A673 (cell line): ENCODE results near the gene SH3D19. TPM values are rescaled to one million over a fixed set of nuclear protein-coding genes. Genes with fewer than 3 reads are reported as not detected.
"Not testable (repeated sequence)": the region's sequence is repeated elsewhere in the genome, so short reads cannot be mapped to it uniquely, and the experiment has no call there.

Experiments used
- BruUV-seq: library from RNA; stranded (reverse); fragments of 400-500 nt; replicated peaks from 2 replicates; lab custom pipeline; 2021; lab: Mats Ljungman, UMichigan
- CTCF ChIA-PET: fragments of 300-600 bp; sonication (Branson Sonifier 250); formaldehyde crosslinking; loops from one replicate; lab custom pipeline; 2022; ENCODE audit warnings: antibody characterized with exemption; lab: Charles Lee
- POLR2A ChIA-PET: fragments of 300-600 bp; sonication (Branson Sonifier 250); formaldehyde crosslinking; loops from one replicate; lab custom pipeline; 2022; ENCODE audit warnings: antibody characterized with exemption; ENCODE audit not compliant: low non-redundant PET; lab: Charles Lee
- DNase-seq: peaks from one replicate; pipeline ENCODE4 v3.0.0-alpha.2; 2015; ENCODE audit warnings: low spot score
- H3K27ac ChIP-seq: fragments of 200-600 bp; sonication (generic); 2 replicates; pipeline ENCODE4 v1.5.1; 2016; ENCODE audit warnings: mixed run types, low read depth, mild to moderate bottlenecking, mixed read lengths, antibody characterized with exemption, low read length; ENCODE audit not compliant: poor library complexity, severe bottlenecking
- H3K27me3 ChIP-seq: fragments of 200-600 bp; sonication (generic); replicated peaks from 2 replicates; pipeline ENCODE4 v1.6.1; 2017; ENCODE audit warnings: mixed run types, low read depth, mild to moderate bottlenecking, mixed read lengths, antibody characterized with exemption, low read length; ENCODE audit not compliant: insufficient read depth, poor library complexity
- H3K36me3 ChIP-seq: fragments of 200-600 bp; sonication (generic); 2 replicates; pipeline ENCODE4 v1.6.1; 2016; ENCODE audit warnings: mixed run types, mild to moderate bottlenecking, mixed read lengths, antibody characterized with exemption, low read length; ENCODE audit not compliant: insufficient read depth, poor library complexity, severe bottlenecking
- H3K4me1 ChIP-seq: fragments of 200-600 bp; sonication (generic); 2 replicates; pipeline ENCODE4 v1.6.1; 2017; ENCODE audit warnings: mixed run types, mild to moderate bottlenecking, mixed read lengths, antibody characterized with exemption, low read length; ENCODE audit not compliant: insufficient read depth, poor library complexity, severe bottlenecking
- H3K4me3 ChIP-seq: fragments of 200-600 bp; sonication (generic); 2 replicates; pipeline ENCODE4 v1.5.1; 2016; ENCODE audit warnings: low read depth, mixed run types, mild to moderate bottlenecking, mixed read lengths, low read length; ENCODE audit not compliant: poor library complexity, severe bottlenecking
- H3K9me3 ChIP-seq: fragments of 200-600 bp; sonication (generic); 2 replicates; pipeline ENCODE4 v1.6.1; 2016; ENCODE audit warnings: mixed run types, low read depth, mild to moderate bottlenecking, mixed read lengths, antibody characterized with exemption, low read length; ENCODE audit not compliant: poor library complexity, severe bottlenecking
- CTCF ChIP-seq: fragments of 300-800, 200-600 bp; sonication (generic); conservative IDR thresholded peaks from 2 replicates; pipeline ENCODE4 v1.5.1; 2017; ENCODE audit warnings: low read depth, mild to moderate bottlenecking, antibody characterized with exemption, low read length, moderate library complexity, mixed read lengths
- EZH2 ChIP-seq: fragments of 200-600 bp; sonication (generic); IDR thresholded peaks from 2 replicates; pipeline ENCODE4 v1.6.1; 2017; ENCODE audit warnings: borderline replicate concordance, low read depth, mild to moderate bottlenecking, mixed read lengths, antibody characterized with exemption, low read length; ENCODE audit not compliant: poor library complexity, severe bottlenecking
- intact Hi-C: fragments of 100-400 bp; cut with micrococcal nuclease; formaldehyde crosslinking; loops from one replicate; pipeline ENCODE4 v1.10.0; 2022; ENCODE audit not compliant: unreplicated experiment
- total RNA-seq: library from RNA; stranded (reverse); gene quantifications from 2 replicates; pipeline ENCODE4 v1.2.3, GENCODE V29; 2021

Gene SH3D19
- total RNA-seq, 1 experiment from 2014 or later: 0.86 TPM

GRCh38 chr4:151238477-151238876 is 86.9 kb downstream of the SH3D19 start:
- no peak for TF ChIP-seq EZH2
- TF ChIP-seq CTCF: no peak
- ChIA-PET CTCF (no interaction called here), POLR2A (no interaction called here)
- H3K27ac ChIP-seq: no peak overlapping the region
- no peaks in the 10 kb centered on the region for H3K27me3 ChIP-seq
- DNase-seq: no peak
- H3K36me3 ChIP-seq: no peaks in the 10 kb centered on the region
- BruUV-seq: no TSS peak
- no peaks in the 10 kb centered on the region for H3K9me3 ChIP-seq
- no peak overlapping the region for H3K4me3 ChIP-seq
- intact Hi-C loops: no loop called here
- H3K4me1 ChIP-seq: no peaks in the 10 kb centered on the region

GRCh38 chr4:151236036-151236435 is 89.4 kb downstream of the SH3D19 start:
- intact Hi-C loops: no loop called here
- Histone ChIP-seq H3K27me3 (no peaks in the 10 kb centered on the region), H3K4me1 (no peaks in the 10 kb centered on the region), H3K9me3 (no peaks in the 10 kb centered on the region), H3K4me3 (no peak overlapping the region), H3K36me3 (no peaks in the 10 kb centered on the region), H3K27ac (no peak overlapping the region)
- ChIA-PET POLR2A (no interaction called here), CTCF (no interaction called here)
- no TSS peak for BruUV-seq
- no peak for DNase-seq
- no peak for TF ChIP-seq EZH2
- no peak for TF ChIP-seq CTCF

- H3K4me1 ChIP-seq, H3K27me3 ChIP-seq, CTCF ChIA-PET, DNase-seq, intact Hi-C loops, H3K9me3 ChIP-seq, H3K4me3 ChIP-seq, BruUV-seq, H3K27ac ChIP-seq, H3K36me3 ChIP-seq, POLR2A ChIA-PET: not testable (repeated sequence)
Measured at GRCh38 chr4:151235373-151235772, 90.0 kb downstream of the SH3D19 start.

- ChIA-PET POLR2A (no interaction called here), CTCF (no interaction called here)
- no peaks in the 10 kb centered on the region for H3K9me3 ChIP-seq
- no peaks in the 10 kb centered on the region for H3K4me1 ChIP-seq
- H3K27ac ChIP-seq: no peak overlapping the region
- no peak for DNase-seq
- intact Hi-C loops: no loop called here
- no TSS peak for BruUV-seq
- H3K36me3 ChIP-seq: no peaks in the 10 kb centered on the region
- TF ChIP-seq CTCF: no peak
- no peak for TF ChIP-seq EZH2
- H3K4me3 ChIP-seq: no peak overlapping the region
- H3K27me3 ChIP-seq: no peaks in the 10 kb centered on the region
Measured at GRCh38 chr4:151233600-151233999, 91.8 kb downstream of the SH3D19 start.
